PC-3 (cell line): ENCODE results near the gene HERC3. TPM values are rescaled to one million over a fixed set of nuclear protein-coding genes. Genes with fewer than 3 reads are reported as not detected.

ENCODE experiments used
- ATAC-seq: fragments of 200-7000 bp; cut with Tn5 transposase; 2 replicates; pipeline ENCODE4 v1.9.1; 2020; ENCODE audit warnings: mild to moderate bottlenecking, moderate library complexity
- BruUV-seq: library from RNA; stranded (reverse); fragments of 400-500 nt; replicated peaks from 2 replicates; lab custom pipeline; 2021; lab: Mats Ljungman, UMichigan
- CTCF ChIA-PET: fragments of 300-600 bp; sonication (Branson Sonifier 250); formaldehyde crosslinking; loops from one replicate; lab custom pipeline; 2022; ENCODE audit warnings: antibody characterized with exemption; lab: Charles Lee
- POLR2A ChIA-PET: fragments of 300-600 bp; sonication (Branson Sonifier 250); formaldehyde crosslinking; loops from one replicate; lab custom pipeline; 2022; ENCODE audit warnings: antibody characterized with exemption; ENCODE audit not compliant: unreplicated experiment; lab: Charles Lee
- DNase-seq: peaks from one replicate; pipeline ENCODE4 v3.0.0-alpha.2; 2015
- H2AFZ ChIP-seq: fragments of 300-600 bp; sonication (generic); 2 replicates; pipeline ENCODE4 v1.6.0; 2016; ENCODE audit warnings: antibody characterized with exemption, low read length
- H3F3A ChIP-seq: fragments of 300-600 bp; sonication (generic); one replicate; pipeline ENCODE4 v1.6.0; 2017; ENCODE audit warnings: antibody characterized with exemption, low read length, control low read depth, mild to moderate bottlenecking; ENCODE audit not compliant: unreplicated experiment
- H3K27ac ChIP-seq: fragments of 300-600 bp; sonication (generic); 2 replicates; pipeline ENCODE4 v1.5.1; 2016; ENCODE audit warnings: mild to moderate bottlenecking, low read length
- H3K27me3 ChIP-seq: fragments of 300-600 bp; sonication (generic); 2 replicates; pipeline ENCODE4 v1.6.1; 2016; ENCODE audit warnings: low read length, mixed read lengths
- H3K36me3 ChIP-seq: fragments of 300-600 bp; sonication (generic); 2 replicates; pipeline ENCODE4 v1.6.1; 2016; ENCODE audit warnings: low read depth, mixed run types, low read length, mixed read lengths
- H3K4me1 ChIP-seq: fragments of 300-600 bp; sonication (generic); 2 replicates; pipeline ENCODE4 v1.5.1; 2016; ENCODE audit warnings: low read length; ENCODE audit not compliant: insufficient read depth
- H3K4me2 ChIP-seq: fragments of 300-600 bp; sonication (generic); 2 replicates; pipeline ENCODE4 v1.6.0; 2016; ENCODE audit warnings: low read length
- H3K4me3 ChIP-seq: fragments of 300-600 bp; sonication (generic); 2 replicates; pipeline ENCODE4 v1.5.1; 2016; ENCODE audit warnings: mild to moderate bottlenecking, low read length, mixed read lengths
- H3K79me2 ChIP-seq: fragments of 300-600 bp; sonication (generic); 2 replicates; pipeline ENCODE4 v1.6.1; 2017; ENCODE audit warnings: low read length, mixed read lengths
- H3K9ac ChIP-seq: fragments of 300-600 bp; sonication (generic); 2 replicates; pipeline ENCODE4 v1.6.0; 2016; ENCODE audit warnings: mild to moderate bottlenecking, low read length
- H3K9me2 ChIP-seq: fragments of 300-600 bp; sonication (generic); replicated peaks from 2 replicates; pipeline ENCODE4 v1.6.1; 2016; ENCODE audit warnings: mixed run types, low read length, mixed read lengths
- H3K9me3 ChIP-seq: fragments of 300-600 bp; sonication (generic); 2 replicates; pipeline ENCODE4 v1.6.1; 2016; ENCODE audit warnings: low read length, mixed read lengths
- H4K20me1 ChIP-seq: fragments of 300-600 bp; sonication (generic); 2 replicates; pipeline ENCODE4 v1.6.1; 2016; ENCODE audit warnings: low read length, mixed read lengths
- CTCF ChIP-seq: fragments of 300-600 bp; sonication (generic); conservative IDR thresholded peaks from 2 replicates; pipeline ENCODE4 v1.5.1; 2017; ENCODE audit warnings: antibody characterized with exemption, low read depth, mild to moderate bottlenecking, low read length
- EZH2 ChIP-seq: fragments of 300-600 bp; sonication (generic); IDR thresholded peaks from one replicate; pipeline ENCODE4 v1.6.1; 2017; ENCODE audit warnings: antibody characterized with exemption, mild to moderate bottlenecking, low read length; ENCODE audit not compliant: unreplicated experiment
- EZH2phosphoT487 ChIP-seq: fragments of 300-600 bp; sonication (generic); IDR thresholded peaks from 2 replicates; pipeline ENCODE4 v1.6.1; 2018; ENCODE audit warnings: mild to moderate bottlenecking, antibody characterized with exemption, low read length, borderline replicate concordance
- intact Hi-C: fragments of 100-400 bp; cut with micrococcal nuclease; formaldehyde crosslinking; loops from 2 replicates; pipeline ENCODE4 v1.9.0; 2023
- total RNA-seq: library from RNA; depleted of rRNA; stranded (reverse); fragments of >200 nt; gene quantifications from 2 replicates; pipeline ENCODE4 v1.2.3, GENCODE V29; 2014

The HERC3 gene
- total RNA-seq, 1 experiment from 2014 or later, result 5.2 TPM

- no TSS peak for BruUV-seq
- intact Hi-C loops, result no loop called here
- no peaks in the 10 kb centered on the region for H4K20me1 ChIP-seq
- no peak overlapping the region for H3K4me2 ChIP-seq
- no peaks in the 10 kb centered on the region for H3F3A ChIP-seq
- H3K9me2 ChIP-seq, result no peaks in the 10 kb centered on the region
- no peak overlapping the region for H3K27ac ChIP-seq
- TF ChIP-seq EZH2phosphoT487, result no peak
- TF ChIP-seq CTCF, result no peak
- no peak for TF ChIP-seq EZH2
- no peaks in the 10 kb centered on the region for H3K9me3 ChIP-seq
- no peaks in the 10 kb centered on the region for H3K79me2 ChIP-seq
- DNase-seq (no peak), ATAC-seq (no peak)
- no peak overlapping the region for H3K4me3 ChIP-seq
- no peaks in the 10 kb centered on the region for H3K27me3 ChIP-seq
- no peak overlapping the region for H3K9ac ChIP-seq
- ChIA-PET CTCF (no interaction called here), POLR2A (no interaction called here)
- H2AFZ ChIP-seq, result no peak overlapping the region
- H3K36me3 ChIP-seq, result no peaks in the 10 kb centered on the region
- 0 out of 2 replicates have a peak, but pooled peaks cover 9% of the 10 kb centered on the region for H3K4me1 ChIP-seq
Observed at GRCh38 chr4:88729146-88729760, 137.0 kb downstream of the HERC3 start.

- Histone ChIP-seq H3K36me3 (0 out of 2 replicates have a peak, but pooled peaks cover 2% of the 10 kb centered on the region), H3K27me3 (no peaks in the 10 kb centered on the region), H3K9me2 (no peaks in the 10 kb centered on the region), H2AFZ (no peak overlapping the region), H3K9ac (no peak overlapping the region), H3K79me2 (no peaks in the 10 kb centered on the region), H3K4me3 (no peak overlapping the region), H3K9me3 (no peaks in the 10 kb centered on the region), H3K4me2 (no peak overlapping the region), H3K4me1 (0 out of 2 replicates have a peak, but pooled peaks cover 8% of the 10 kb centered on the region), H4K20me1 (no peaks in the 10 kb centered on the region), H3F3A (no peaks in the 10 kb centered on the region), H3K27ac (no peak overlapping the region)
- ChIA-PET CTCF (no interaction called here), POLR2A (no interaction called here)
- no peak for TF ChIP-seq EZH2phosphoT487
- no peak for TF ChIP-seq EZH2
- no peak for TF ChIP-seq CTCF
- intact Hi-C loops, result no loop called here
- BruUV-seq, result no TSS peak
- DNase-seq (no peak), ATAC-seq (no peak)
Observed at GRCh38 chr4:88730811-88731210, 138.5 kb downstream of the HERC3 start.

GRCh38 chr4:88731381-88731780 is 139.1 kb downstream of the HERC3 start:
- ChIA-PET CTCF (no interaction called here), POLR2A (no interaction called here)
- Histone ChIP-seq H3F3A (no peaks in the 10 kb centered on the region), H3K4me3 (no peak overlapping the region), H3K36me3 (0 out of 2 replicates have a peak, but pooled peaks cover 2% of the 10 kb centered on the region), H3K27me3 (no peaks in the 10 kb centered on the region), H4K20me1 (no peaks in the 10 kb centered on the region), H3K9me2 (no peaks in the 10 kb centered on the region), H2AFZ (no peak overlapping the region), H3K4me1 (0 out of 2 replicates have a peak, but pooled peaks cover 4% of the 10 kb centered on the region), H3K9ac (no peak overlapping the region), H3K4me2 (no peak overlapping the region), H3K27ac (no peak overlapping the region), H3K9me3 (no peaks in the 10 kb centered on the region), H3K79me2 (no peaks in the 10 kb centered on the region)
- TF ChIP-seq EZH2, result no peak
- no peak for TF ChIP-seq CTCF
- TF ChIP-seq EZH2phosphoT487, result no peak
- DNase-seq (no peak), ATAC-seq (no peak)
- BruUV-seq, result no TSS peak
- intact Hi-C loops, result no loop called here
